ENCODE results near the gene SH3RF3. TPM values are rescaled to one million over a fixed set of nuclear protein-coding genes. Genes with fewer than 3 reads are reported as not detected.
A peak's percentile ranks its signal among the peaks of the same experiment; 100 is the strongest.
"Not testable (repeated sequence)": the region's sequence is repeated elsewhere in the genome, so short reads cannot be mapped to it uniquely, and the experiment has no call there.

SH3RF3 gene
- polyA plus RNA-seq, 4 donors: 4.5 to 6.4 (median 5.7) TPM

- DNase-seq (ENCODE audit: low read depth in 4 of 4, low spot score in 2 of 4): no peak
Measured at GRCh38 chr2:109525836-109526235, 396.8 kb downstream of the SH3RF3 start.

GRCh38 chr2:109526442-109526970, 397.5 kb downstream of the SH3RF3 start:
- DNase-seq (ENCODE audit: low read depth in 4 of 4, low spot score in 2 of 4): no peak

- DNase-seq (ENCODE audit: low read depth in 4 of 4, low spot score in 2 of 4): no peak
Measured at GRCh38 chr2:109527079-109527478, 398.1 kb downstream of the SH3RF3 start.

GRCh38 chr2:109527846-109528705, 399.1 kb downstream of the SH3RF3 start:
- no peak for DNase-seq (ENCODE audit: low read depth in 4 of 4, low spot score in 2 of 4)

GRCh38 chr2:109528811-109529501, 400.0 kb downstream of the SH3RF3 start:
- DNase-seq (ENCODE audit: low read depth in 4 of 4, low spot score in 2 of 4): no peak

GRCh38 chr2:109529532-109530449, 400.8 kb downstream of the SH3RF3 start:
- no peak for DNase-seq (ENCODE audit: low read depth in 4 of 4, low spot score in 2 of 4)

- DNase-seq (ENCODE audit: low read depth in 4 of 4, low spot score in 2 of 4): no peak
Measured at GRCh38 chr2:109530712-109531111, 401.7 kb downstream of the SH3RF3 start.

GRCh38 chr2:109531221-109531620, 402.2 kb downstream of the SH3RF3 start:
- no peak for DNase-seq (ENCODE audit: low read depth in 4 of 4, low spot score in 2 of 4)

- no peak for DNase-seq (ENCODE audit: low read depth in 4 of 4, low spot score in 2 of 4)
Measured at GRCh38 chr2:109531896-109532727, 403.1 kb downstream of the SH3RF3 start.

- no peak for DNase-seq (ENCODE audit: low read depth in 4 of 4, low spot score in 2 of 4)
Measured at GRCh38 chr2:109532728-109533076, 403.7 kb downstream of the SH3RF3 start.

GRCh38 chr2:109533823-109534222, 404.8 kb downstream of the SH3RF3 start:
- DNase-seq (ENCODE audit: low read depth in 4 of 4, low spot score in 2 of 4): no peak

- no peak for DNase-seq (ENCODE audit: low read depth in 4 of 4, low spot score in 2 of 4)
Measured at GRCh38 chr2:109535217-109535946, 406.4 kb downstream of the SH3RF3 start.

- DNase-seq (ENCODE audit: low read depth in 4 of 4, low spot score in 2 of 4): not testable (repeated sequence)
Measured at GRCh38 chr2:109536556-109536955, 407.6 kb downstream of the SH3RF3 start.

GRCh38 chr2:109537565-109538222, 408.7 kb downstream of the SH3RF3 start:
- DNase-seq (ENCODE audit: low read depth in 4 of 4, low spot score in 2 of 4): no peak

- no peak for DNase-seq (ENCODE audit: low read depth in 4 of 4, low spot score in 2 of 4)
Measured at GRCh38 chr2:109538546-109538945, 409.5 kb downstream of the SH3RF3 start.

GRCh38 chr2:109542384-109542783, 413.4 kb downstream of the SH3RF3 start:
- DNase-seq (ENCODE audit: low read depth in 4 of 4, low spot score in 2 of 4): no peak

- DNase-seq (ENCODE audit: low read depth in 4 of 4, low spot score in 2 of 4): peak in 3 of 4 donors; percentile 43 to 71 (median 63)
Measured at GRCh38 chr2:109545828-109546713, 417.1 kb downstream of the SH3RF3 start.

GRCh38 chr2:109547280-109547679, 418.3 kb downstream of the SH3RF3 start:
- DNase-seq (ENCODE audit: low read depth in 4 of 4, low spot score in 2 of 4): no peak
